ENCODE measurements around the gene SUCLG1. TPM values are rescaled to one million over a fixed set of nuclear protein-coding genes. Genes with fewer than 3 reads are reported as not detected.

Gene SUCLG1
- total and polyA plus RNA-seq, 2 of the 4 experiments (the other 2 are of a cell fraction) = 50.5 to 52.7 TPM

DNA sequence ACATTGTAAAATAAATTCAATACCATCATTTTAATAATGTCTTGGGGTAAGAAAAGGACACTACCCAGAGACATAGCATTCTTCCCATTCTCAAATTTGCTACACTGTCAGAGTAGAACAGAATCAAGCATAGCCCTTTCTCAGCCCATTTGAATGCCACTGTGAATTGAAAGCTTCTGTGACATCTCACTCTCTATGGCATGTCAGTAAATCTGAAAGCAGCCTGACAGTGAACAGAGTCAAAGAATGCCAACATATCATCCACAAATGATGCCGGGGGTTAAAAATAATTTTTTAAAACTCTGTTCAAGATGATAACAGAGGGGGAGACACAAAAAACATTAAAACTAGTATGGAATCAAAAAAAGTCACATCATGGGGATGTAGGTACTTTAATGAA, 17.6 kb downstream of the SUCLG1 start:
- 0 out of 2 replicates have a peak, but pooled peaks cover 3% of the 10 kb centered on the region for H3K4me1 ChIP-seq (ENCODE audit: control insufficient read depth, insufficient read depth, low read length)
- H3K4me3 ChIP-seq (ENCODE audit: insufficient read depth, low read depth, low read length) = no peak overlapping the region
- DNase-seq (no peak), ATAC-seq (ENCODE audit: low read depth) (no peak)
- H4K8ac ChIP-seq (ENCODE audit: low read depth in 2 of 2, low read length in 2 of 2) = no peak overlapping the region
- H2BK20ac ChIP-seq (ENCODE audit: low read depth, low read length) = no peak overlapping the region
- ChIA-PET POLR2A (ENCODE audit: unreplicated experiment) (no interaction called here), CTCF (no interaction called here)
- no TSS peak for BruUV-seq (replicated peaks)
- H2BK120ac ChIP-seq (ENCODE audit: low read depth, low read length) = no peak overlapping the region
- no peak overlapping the region for H2AK9ac ChIP-seq (replicated peaks; ENCODE audit: low read depth, low read length, poor library complexity)
- H3K9me1 ChIP-seq (ENCODE audit: insufficient read depth, low read length) = peaks cover 10% of the 10 kb centered on the region
- H2AFZ ChIP-seq (replicated peaks; ENCODE audit: low read length, poor library complexity) = no peak overlapping the region
- no peak overlapping the region for H3K18ac ChIP-seq (ENCODE audit: low read depth, low read length)
- H3K9ac ChIP-seq (ENCODE audit: low read depth, low read length) = no peak overlapping the region
- H4K5ac ChIP-seq (ENCODE audit: low read depth, low read length) = no peak overlapping the region
- H3K4me2 ChIP-seq (ENCODE audit: low read depth, low read length) = no peak overlapping the region
- in situ Hi-C loops (cut with MboI; ENCODE audit: low sequenced_read_pairs) (no loop called here), intact Hi-C loops (cut with micrococcal nuclease) (no loop called here), dilution Hi-C loops (cut with HindIII; ENCODE audit: low sequenced_read_pairs, unreplicated experiment) (no loop called here)
- H3K4ac ChIP-seq (ENCODE audit: low read depth, low read length) = no peak overlapping the region
- H3K27me3 ChIP-seq (ENCODE audit: control insufficient read depth, insufficient read depth, low read length) = no peaks in the 10 kb centered on the region
- no peak overlapping the region for H3K56ac ChIP-seq (ENCODE audit: extremely low read depth, insufficient read depth, low read length)
- no peak overlapping the region for H2AK5ac ChIP-seq (ENCODE audit: low read depth, low read length)
- H3K79me1 ChIP-seq (ENCODE audit: low read depth in 1 of 2, low read length in 2 of 2) = peaks cover 14 to 17% of the 10 kb centered on the region in 2 experiments
- peaks cover 8% of the 10 kb centered on the region; the same call in 1 of the 2 replicates for H4K20me1 ChIP-seq (ENCODE audit: insufficient read depth, low read length)
- H3K27ac ChIP-seq (ENCODE audit: insufficient read depth, low read length) = no peak overlapping the region
- H3K36me3 ChIP-seq (ENCODE audit: control insufficient read depth, insufficient read depth, low read length) = peaks cover 19% of the 10 kb centered on the region
- TF ChIP-seq CHD1 (IDR thresholded peaks at IDR 0.05; ENCODE audit: low read depth, low read length) = no peak
- no peak for TF ChIP-seq MAZ (IDR thresholded peaks at IDR 0.05; ENCODE audit: borderline replicate concordance, low read depth, low read length)
- TF ChIP-seq, protein P1, sequence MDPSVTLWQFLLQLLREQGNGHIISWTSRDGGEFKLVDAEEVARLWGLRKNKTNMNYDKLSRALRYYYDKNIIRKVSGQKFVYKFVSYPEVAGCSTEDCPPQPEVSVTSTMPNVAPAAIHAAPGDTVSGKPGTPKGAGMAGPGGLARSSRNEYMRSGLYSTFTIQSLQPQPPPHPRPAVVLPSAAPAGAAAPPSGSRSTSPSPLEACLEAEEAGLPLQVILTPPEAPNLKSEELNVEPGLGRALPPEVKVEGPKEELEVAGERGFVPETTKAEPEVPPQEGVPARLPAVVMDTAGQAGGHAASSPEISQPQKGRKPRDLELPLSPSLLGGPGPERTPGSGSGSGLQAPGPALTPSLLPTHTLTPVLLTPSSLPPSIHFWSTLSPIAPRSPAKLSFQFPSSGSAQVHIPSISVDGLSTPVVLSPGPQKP (IDR thresholded peaks at IDR 0.05; ENCODE audit: borderline replicate concordance, low read depth, low read length) = no peak
- TF ChIP-seq MAFK (IDR thresholded peaks at IDR 0.05; ENCODE audit: low read depth, low read length) = no peak
- TF ChIP-seq SMC3 (IDR thresholded peaks at IDR 0.05; ENCODE audit: low read depth, low read length) = no peak
- TF ChIP-seq FOS (IDR thresholded peaks at IDR 0.05; ENCODE audit: low read depth, low read length) = no peak
- TF ChIP-seq BHLHE40 (IDR thresholded peaks at IDR 0.05; ENCODE audit: low read depth, low read length) = no peak
- no peak for TF ChIP-seq POLR2A (IDR thresholded peaks at IDR 0.05; ENCODE audit: low read depth, low read length)
- H4K91ac ChIP-seq (ENCODE audit: insufficient read depth, low read depth, low read length) = no peak overlapping the region
- no peak overlapping the region for H2BK5ac ChIP-seq (ENCODE audit: low read depth, low read length, poor library complexity, severe bottlenecking)
- no peak overlapping the region for H3K23ac ChIP-seq (ENCODE audit: low read depth, low read length)
- no CpG with 5 or more reads among the region's 1 CpG for WGBS, 2 experiments (ENCODE audit: extremely low coverage in 2 of 2, insufficient read length in 1 of 2)
- no peaks in the 10 kb centered on the region for H3K9me3 ChIP-seq (ENCODE audit: control insufficient read depth, insufficient read depth, low read length)
- no peak overlapping the region for H2BK15ac ChIP-seq (ENCODE audit: low read depth, low read length)
- no peak overlapping the region for H3K14ac ChIP-seq (replicated peaks; ENCODE audit: low read depth, low read length)

Data from IMR-90 (cell line).